Measurements from ENCODE around the gene OR5D16.
"Not testable (repeated sequence)": the region's sequence is repeated elsewhere in the genome, so short reads cannot be mapped to it uniquely, and the experiment has no call there.

Gene OR5D16

DNA sequence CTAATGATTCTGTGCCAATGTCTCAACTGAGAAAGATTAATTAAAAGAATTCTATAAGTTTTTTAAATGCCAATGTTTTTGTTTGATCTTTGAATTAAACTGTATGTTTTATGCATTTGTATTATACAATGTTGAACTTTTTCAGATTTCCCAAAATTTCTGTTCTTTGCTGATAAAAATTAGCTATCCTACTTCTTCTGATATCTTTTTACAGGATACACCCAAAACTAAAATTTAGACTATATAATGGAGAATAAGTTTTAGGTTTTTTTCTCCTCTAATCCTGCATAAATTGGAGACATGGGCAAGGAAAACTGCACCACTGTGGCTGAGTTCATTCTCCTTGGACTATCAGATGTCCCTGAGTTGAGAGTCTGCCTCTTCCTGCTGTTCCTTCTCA lies 11.6 kb upstream of the OR5D16 start, which contains the start of gene OR5L2:
OR5L2 (plus strand) TSS at position 301 of the 400 bp plus-strand sequence; CDS start at position 301, 0 bp downstream.
- TF ChIP-seq, protein P1, sequence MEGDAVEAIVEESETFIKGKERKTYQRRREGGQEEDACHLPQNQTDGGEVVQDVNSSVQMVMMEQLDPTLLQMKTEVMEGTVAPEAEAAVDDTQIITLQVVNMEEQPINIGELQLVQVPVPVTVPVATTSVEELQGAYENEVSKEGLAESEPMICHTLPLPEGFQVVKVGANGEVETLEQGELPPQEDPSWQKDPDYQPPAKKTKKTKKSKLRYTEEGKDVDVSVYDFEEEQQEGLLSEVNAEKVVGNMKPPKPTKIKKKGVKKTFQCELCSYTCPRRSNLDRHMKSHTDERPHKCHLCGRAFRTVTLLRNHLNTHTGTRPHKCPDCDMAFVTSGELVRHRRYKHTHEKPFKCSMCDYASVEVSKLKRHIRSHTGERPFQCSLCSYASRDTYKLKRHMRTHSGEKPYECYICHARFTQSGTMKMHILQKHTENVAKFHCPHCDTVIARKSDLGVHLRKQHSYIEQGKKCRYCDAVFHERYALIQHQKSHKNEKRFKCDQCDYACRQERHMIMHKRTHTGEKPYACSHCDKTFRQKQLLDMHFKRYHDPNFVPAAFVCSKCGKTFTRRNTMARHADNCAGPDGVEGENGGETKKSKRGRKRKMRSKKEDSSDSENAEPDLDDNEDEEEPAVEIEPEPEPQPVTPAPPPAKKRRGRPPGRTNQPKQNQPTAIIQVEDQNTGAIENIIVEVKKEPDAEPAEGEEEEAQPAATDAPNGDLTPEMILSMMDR (IDR thresholded peaks at IDR 0.05; ENCODE audit: insufficient read depth, low read depth, low read length, missing control alignments): no peak
- no peak for DNase-seq (ENCODE audit: low read depth)
- H3K4me3 ChIP-seq (ENCODE audit: low read depth, low read length): no peak within 1 kb of the TSS

DNA sequence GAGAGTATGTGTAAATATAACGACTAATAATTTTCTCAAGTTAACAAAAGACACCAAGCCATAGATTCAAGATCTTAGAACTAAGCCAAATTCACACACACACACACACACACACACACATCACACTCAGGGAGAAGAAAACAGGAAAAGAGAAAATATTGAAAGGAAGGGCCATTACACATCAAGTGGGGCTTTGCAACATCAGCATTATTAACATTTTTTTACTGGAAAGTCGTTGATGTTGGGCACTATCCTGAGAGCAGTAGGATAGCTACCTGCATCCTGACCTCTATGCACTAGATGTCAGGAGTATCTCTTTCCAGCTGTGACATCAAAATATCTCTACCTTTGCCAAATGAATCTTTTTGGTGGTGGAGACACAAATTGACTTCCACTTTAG lies 8.9 kb downstream of the OR5D16 start:
- TF ChIP-seq, protein P1 (IDR thresholded peaks at IDR 0.05; ENCODE audit: insufficient read depth, low read depth, low read length, missing control alignments): no peak
- DNase-seq (ENCODE audit: low read depth): no peak
- no peak overlapping the region for H3K4me3 ChIP-seq (ENCODE audit: low read depth, low read length)

DNA sequence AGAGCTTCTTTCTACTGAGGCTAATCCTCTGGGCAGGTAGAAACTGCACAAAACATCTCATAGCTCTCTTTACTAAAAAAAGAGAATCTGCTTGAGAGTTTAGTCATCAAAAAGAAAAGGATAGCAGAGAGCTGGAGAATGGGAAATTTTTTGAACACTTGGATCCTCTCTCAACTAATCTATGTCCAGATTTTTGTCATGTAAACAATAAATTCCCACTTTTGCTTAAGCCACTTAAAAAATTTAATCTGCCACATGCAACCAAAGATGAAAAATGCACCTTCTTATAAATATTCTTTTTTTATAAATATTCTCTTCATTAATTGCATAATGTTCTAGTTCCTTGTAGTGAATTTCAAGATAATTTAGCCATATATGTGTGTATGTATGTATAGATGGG lies 10.5 kb downstream of the OR5D16 start:
- no peak for DNase-seq (ENCODE audit: low read depth)
- no peak overlapping the region for H3K4me3 ChIP-seq (ENCODE audit: low read depth, low read length)
- TF ChIP-seq, protein P1 (IDR thresholded peaks at IDR 0.05; ENCODE audit: insufficient read depth, low read depth, low read length, missing control alignments): no peak

DNA sequence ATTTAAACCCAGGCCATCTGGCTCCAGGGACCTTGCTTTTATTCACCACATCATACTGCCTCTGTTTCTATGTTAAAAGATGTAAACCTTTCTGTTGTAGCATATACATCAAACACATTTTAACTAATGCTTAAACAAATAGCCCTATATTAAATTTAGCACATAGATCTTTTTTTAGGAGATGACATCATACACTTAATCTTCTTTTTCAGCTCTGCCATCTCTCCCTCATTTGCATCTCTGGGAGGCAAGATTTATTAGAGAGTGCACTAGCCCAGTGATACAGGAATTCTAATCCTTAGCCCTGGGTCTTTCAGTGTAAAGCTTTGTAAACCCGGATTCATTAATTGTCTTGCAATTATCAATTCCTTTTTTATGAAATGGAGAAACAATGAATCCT lies 13.6 kb downstream of the OR5D16 start:
- H3K4me3 ChIP-seq (ENCODE audit: low read depth, low read length): no peak overlapping the region
- no peak for DNase-seq (ENCODE audit: low read depth)
- TF ChIP-seq, protein P1 (IDR thresholded peaks at IDR 0.05; ENCODE audit: insufficient read depth, low read depth, low read length, missing control alignments): no peak

DNA sequence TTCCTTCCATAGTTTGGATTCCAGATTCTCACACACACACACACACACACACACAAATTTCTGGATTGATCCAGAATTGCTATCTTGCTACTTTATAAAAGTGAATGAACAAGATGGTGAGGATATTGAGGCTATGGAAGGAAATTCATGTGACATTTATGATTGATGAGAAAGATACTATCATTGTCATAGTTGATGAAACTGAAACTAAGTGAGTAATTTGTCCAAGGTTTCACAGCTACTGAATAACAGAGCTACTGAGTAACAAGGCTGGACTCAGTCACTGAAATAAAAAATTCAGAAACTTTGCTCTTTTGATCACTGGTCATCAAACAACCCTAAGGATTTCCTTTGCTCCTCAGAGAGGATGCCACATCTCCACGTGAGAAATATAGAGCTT lies 16.2 kb downstream of the OR5D16 start:
- no peak overlapping the region for H3K4me3 ChIP-seq (ENCODE audit: low read depth, low read length)
- TF ChIP-seq, protein P1 (IDR thresholded peaks at IDR 0.05; ENCODE audit: insufficient read depth, low read depth, low read length, missing control alignments): no peak
- DNase-seq (ENCODE audit: low read depth): peak; percentile 2

DNA sequence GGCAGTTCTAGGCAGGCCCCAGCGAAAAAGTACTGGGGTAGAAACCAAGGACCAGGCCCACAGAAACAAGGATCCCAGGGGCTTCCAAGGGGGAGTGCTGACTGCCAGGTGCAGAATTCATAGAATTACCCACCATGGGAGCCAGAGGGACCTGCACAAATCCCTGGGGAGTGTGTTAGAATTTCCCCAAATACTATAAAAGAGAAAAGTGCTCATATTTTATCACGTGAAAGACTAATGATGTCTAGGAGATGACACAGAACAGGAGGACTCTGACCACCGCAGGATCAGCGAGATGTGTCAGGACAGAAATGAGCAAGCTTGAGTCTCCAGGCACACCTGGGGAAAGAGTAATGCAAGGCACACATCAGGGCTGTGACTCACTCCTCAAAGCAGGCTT lies 28.8 kb downstream of the OR5D16 start:
- DNase-seq (ENCODE audit: low read depth): peak; percentile 72
- H3K4me3 ChIP-seq (ENCODE audit: low read depth, low read length): not testable (repeated sequence)

DNA sequence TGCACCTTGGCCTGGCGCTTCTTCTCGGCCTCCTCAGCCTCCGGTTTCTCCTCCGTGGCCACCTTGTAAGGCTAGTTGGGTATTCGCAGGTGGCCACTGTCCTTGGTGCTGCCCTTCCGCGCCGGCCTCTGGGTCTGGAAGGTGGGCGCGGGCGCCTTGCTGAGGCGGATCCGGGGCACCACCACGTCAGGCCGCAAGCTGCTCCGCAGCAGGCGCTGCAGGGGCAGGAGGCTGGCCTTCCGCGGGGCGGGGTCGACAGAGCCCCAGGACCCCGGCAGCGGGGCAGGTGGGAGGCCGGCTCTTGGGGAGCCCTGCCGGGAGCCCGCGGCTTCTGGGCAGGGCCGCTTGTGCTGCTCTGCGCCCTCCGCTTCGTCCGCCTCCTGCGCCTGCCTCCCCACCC lies 34.2 kb downstream of the OR5D16 start:
- DNase-seq (ENCODE audit: low read depth); H3K4me3 ChIP-seq (ENCODE audit: low read depth, low read length): not testable (repeated sequence)

DNA sequence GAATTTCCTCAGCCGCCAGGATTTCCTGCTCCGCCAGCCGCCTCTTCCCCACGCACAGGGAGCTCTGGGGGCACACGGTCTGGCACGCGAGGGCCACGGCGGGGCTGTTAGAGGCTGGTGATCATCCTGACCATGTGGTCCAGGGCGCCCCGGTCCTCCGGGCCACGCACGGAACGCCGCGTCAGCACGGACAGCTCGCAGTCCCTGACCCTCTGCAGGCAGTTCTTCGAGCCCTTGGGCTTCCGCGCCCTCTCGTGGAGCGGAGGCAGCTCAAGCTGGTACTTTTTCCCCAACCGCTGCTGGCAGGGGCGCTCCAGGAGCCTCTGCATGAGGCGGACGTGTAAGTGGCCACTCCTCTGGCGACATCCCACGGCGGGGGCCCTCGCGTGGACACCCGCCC lies 34.6 kb downstream of the OR5D16 start:
- not testable (repeated sequence) for DNase-seq (ENCODE audit: low read depth)

DNA sequence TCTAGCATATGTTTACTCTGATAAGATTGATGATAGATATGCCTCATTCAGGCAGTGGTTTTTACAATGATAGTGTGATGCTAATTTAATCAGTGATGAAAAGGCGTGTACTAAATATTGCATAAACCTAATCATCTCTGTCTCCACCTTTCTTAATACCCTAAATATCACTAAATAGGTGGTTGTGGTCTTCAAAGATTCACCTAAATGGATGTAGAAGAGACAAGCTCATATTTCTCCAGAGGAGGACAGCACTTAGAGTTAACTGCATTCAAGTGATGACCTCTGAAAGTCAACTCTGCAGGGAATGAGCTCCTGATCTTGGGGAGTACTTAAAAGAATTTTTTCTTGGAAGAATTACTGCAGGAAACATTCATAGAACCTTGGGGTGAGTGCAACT lies 44.4 kb downstream of the OR5D16 start, which contains the start of gene TRIM51:
TRIM51 (plus strand) TSS at position 301 of the 400 bp plus-strand sequence. CDS start 2,132 bp downstream, outside the sequence.
- not testable (repeated sequence) for H3K4me3 ChIP-seq (ENCODE audit: low read depth, low read length); DNase-seq (ENCODE audit: low read depth)

More for the DNA sequence above, 34.6 kb downstream of the OR5D16 start:
- H3K4me3 ChIP-seq (ENCODE audit: low read depth, low read length): not testable (repeated sequence)

DNA sequence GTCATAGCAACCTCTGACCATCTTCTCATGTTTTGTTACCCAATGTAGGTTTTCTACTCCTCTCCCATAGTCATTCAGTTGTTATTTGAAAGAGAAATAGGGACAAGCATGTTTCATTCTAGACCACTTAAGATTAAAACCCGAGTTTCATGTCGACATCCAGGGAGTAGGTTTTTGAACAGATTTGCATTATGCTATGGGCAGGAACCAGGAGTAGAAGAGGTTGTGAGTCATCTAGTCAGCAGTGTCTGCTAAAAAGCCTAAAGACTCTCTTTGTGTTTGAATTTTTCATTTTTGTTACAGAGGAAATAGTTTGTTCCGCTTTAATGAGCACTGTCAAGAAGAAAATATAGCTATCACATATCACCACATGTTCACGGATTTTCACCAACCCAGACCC lies 46.4 kb downstream of the OR5D16 start:
- DNase-seq (ENCODE audit: low read depth); H3K4me3 ChIP-seq (ENCODE audit: low read depth, low read length): not testable (repeated sequence)

DNA sequence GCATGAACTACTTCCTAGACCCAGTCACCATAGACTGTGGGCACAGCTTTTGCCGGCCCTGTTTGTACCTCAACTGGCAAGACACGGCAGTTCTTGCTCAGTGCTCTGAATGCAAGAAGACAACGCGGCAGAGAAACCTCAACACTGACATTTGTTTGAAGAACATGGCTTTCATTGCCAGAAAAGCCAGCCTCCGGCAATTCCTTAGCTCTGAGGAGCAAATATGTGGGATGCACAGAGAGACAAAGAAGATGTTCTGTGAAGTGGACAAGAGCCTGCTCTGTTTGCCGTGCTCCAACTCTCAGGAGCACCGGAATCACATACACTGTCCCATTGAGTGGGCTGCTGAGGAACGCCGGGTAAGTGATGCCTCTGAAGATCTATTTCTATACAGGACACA lies 46.9 kb downstream of the OR5D16 start:
- not testable (repeated sequence) for H3K4me3 ChIP-seq (ENCODE audit: low read depth, low read length); DNase-seq (ENCODE audit: low read depth)

Measured in GM12865 (cell line).